ENCODE results near the gene TENT5C.

TENT5C gene

DNA sequence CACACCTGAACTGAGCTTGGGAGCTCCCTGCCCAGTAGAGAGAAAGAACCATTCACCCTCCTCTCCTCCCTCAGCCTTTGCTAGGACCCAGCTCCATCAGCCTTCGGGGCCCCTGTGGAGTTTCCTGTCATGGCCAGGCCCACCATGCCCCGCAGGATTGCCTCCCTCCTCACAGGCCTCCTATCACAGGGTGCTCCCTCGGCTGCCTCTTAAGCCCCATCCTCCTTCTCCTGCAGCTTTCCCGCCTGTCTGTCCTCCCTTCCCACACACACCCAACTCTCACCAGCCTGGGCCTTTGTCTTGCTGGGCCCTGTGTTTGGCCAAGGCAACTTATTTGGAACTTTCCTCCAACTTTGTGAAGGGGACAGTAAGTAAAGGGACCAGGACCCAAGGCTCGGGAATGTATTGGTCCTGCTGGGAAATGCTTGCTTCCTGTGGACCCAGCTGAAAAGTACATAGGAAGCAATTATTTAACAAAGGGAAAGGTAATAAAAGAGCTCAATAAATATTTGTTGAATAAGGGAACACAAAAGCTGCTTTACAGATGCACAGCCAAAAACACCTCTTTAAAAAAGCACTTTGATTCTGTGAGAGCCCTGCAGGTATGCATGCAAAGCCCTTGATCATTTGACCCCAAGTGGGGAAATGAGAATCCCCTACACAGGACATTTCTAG, 31.6 kb upstream of the TENT5C start:
- peaks cover 21% of the 10 kb centered on the region for H3K4me1 Mint-ChIP-seq

DNA sequence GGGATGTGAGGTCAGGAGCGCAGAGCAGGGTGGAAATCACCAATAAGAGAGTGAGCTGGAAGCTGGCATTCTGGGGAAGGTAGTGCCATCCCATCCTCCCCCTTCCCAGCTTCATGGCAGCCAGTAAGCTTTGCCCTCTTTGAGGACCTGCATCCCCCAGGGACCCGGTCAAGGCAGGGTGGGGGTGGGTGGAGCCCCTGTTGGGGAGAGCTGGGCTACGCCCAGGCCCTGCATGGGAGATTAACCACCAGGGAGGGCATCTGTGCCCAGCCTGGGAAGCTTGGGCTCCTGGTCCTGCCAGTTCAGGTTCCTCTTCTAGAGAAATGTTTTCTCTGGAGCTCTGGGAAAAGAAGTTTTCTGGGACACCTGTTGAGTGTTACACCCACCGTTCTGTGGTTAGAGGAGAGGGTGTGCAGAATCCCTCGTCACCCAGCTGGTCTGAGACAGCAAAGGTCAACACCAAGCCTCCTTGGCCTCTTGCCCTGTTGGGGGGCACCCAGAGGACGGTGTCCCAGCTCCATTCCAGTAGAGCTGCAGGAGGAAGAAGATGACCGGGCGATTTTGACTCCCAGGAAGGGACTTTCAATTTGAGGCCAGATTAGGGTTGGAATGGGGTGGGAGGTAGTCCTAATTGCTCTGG, 30.1 kb upstream of the TENT5C start:
- peaks cover 4% of the 10 kb centered on the region for H3K27me3 Mint-ChIP-seq (ENCODE audit: low read depth)
- no peak overlapping the region for H3K27ac Mint-ChIP-seq
- TF ChIP-seq, protein P1, sequence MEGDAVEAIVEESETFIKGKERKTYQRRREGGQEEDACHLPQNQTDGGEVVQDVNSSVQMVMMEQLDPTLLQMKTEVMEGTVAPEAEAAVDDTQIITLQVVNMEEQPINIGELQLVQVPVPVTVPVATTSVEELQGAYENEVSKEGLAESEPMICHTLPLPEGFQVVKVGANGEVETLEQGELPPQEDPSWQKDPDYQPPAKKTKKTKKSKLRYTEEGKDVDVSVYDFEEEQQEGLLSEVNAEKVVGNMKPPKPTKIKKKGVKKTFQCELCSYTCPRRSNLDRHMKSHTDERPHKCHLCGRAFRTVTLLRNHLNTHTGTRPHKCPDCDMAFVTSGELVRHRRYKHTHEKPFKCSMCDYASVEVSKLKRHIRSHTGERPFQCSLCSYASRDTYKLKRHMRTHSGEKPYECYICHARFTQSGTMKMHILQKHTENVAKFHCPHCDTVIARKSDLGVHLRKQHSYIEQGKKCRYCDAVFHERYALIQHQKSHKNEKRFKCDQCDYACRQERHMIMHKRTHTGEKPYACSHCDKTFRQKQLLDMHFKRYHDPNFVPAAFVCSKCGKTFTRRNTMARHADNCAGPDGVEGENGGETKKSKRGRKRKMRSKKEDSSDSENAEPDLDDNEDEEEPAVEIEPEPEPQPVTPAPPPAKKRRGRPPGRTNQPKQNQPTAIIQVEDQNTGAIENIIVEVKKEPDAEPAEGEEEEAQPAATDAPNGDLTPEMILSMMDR (IDR thresholded peaks at IDR 0.05; ENCODE audit: unreplicated experiment in 3 of 3): no peak
- no peaks in the 10 kb centered on the region for H3K36me3 Mint-ChIP-seq (ENCODE audit: low read depth)
- no peak overlapping the region for H3K4me3 Mint-ChIP-seq
- H3K9me3 Mint-ChIP-seq: no peaks in the 10 kb centered on the region
- H3K4me1 Mint-ChIP-seq: peaks cover 8% of the 10 kb centered on the region

More for the DNA sequence above, 31.6 kb upstream of the TENT5C start:
- Mint-ChIP-seq H3K27me3 (ENCODE audit: low read depth) (peaks cover 4% of the 10 kb centered on the region), H3K4me3 (no peak overlapping the region), H3K36me3 (ENCODE audit: low read depth) (no peaks in the 10 kb centered on the region), H3K9me3 (no peaks in the 10 kb centered on the region), H3K27ac (no peak overlapping the region)
- TF ChIP-seq, protein P1 (IDR thresholded peaks at IDR 0.05; ENCODE audit: unreplicated experiment in 3 of 3): no peak

DNA sequence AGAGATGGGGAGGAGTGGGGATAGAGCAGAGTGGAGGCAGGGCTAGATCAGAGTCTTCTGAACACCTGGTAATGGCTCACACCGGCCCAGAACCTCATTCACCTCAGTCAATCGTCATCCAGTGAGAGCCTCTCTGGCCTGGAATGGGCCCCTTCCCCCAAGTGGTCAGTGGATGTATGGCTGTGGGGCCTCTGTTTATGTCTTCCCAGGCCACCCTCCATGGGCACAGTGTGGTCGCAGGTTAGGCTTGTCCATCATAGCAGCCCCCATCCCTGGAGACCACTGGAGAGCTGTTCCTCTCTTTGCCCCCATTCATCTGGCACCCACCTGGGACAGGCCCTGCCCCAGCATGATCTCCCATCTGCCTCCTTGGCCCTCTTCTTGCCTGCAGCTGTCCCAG, 29.6 kb upstream of the TENT5C start:
- Mint-ChIP-seq H3K9me3 (no peaks in the 10 kb centered on the region), H3K27me3 (ENCODE audit: low read depth) (peaks cover 4% of the 10 kb centered on the region), H3K4me1 (peaks cover 8% of the 10 kb centered on the region), H3K36me3 (ENCODE audit: low read depth) (no peaks in the 10 kb centered on the region), H3K27ac (no peak overlapping the region), H3K4me3 (no peak overlapping the region)
- TF ChIP-seq, protein P1 (IDR thresholded peaks at IDR 0.05; ENCODE audit: unreplicated experiment in 3 of 3): no peak

DNA sequence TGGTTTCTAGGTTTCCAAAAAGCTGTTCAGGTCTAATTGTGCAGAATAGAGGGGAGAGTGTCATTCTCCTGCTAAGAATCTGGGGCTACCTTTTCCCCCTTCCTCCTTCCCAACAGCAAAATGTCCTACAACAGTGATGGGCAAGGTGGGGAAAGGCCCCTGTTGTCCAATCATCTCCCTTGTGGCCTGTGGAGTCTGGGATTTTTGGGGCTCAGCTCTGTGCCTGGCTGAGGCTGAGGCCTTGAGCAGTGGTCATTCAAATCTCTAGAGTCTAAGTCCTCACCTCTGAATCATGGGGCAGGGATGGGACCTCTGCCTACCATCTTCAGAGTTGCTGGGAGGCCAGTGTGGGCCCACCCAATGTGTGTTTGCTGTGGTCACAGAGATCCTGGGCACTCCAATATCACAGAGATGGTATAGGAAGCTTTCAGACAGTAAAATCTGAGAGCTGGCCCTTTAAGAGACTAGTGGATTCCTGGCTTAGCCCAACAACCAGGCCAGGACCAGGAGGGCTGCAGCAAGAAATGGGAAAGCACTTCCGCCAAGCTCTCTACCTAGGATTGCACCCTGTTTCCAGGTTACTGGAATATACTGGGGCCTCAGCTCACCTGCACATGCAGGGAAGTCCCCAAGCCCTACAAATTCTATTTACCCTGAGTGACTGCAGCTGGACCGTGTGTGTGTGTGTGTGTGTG, 28.5 kb upstream of the TENT5C start:
- Mint-ChIP-seq H3K9me3 (no peaks in the 10 kb centered on the region), H3K4me3 (no peak overlapping the region), H3K36me3 (ENCODE audit: low read depth) (no peaks in the 10 kb centered on the region), H3K27me3 (ENCODE audit: low read depth) (peaks cover 4% of the 10 kb centered on the region), H3K27ac (no peak overlapping the region), H3K4me1 (peaks cover 4% of the 10 kb centered on the region)
- TF ChIP-seq, protein P1 (IDR thresholded peaks at IDR 0.05; ENCODE audit: unreplicated experiment in 3 of 3): no peak

DNA sequence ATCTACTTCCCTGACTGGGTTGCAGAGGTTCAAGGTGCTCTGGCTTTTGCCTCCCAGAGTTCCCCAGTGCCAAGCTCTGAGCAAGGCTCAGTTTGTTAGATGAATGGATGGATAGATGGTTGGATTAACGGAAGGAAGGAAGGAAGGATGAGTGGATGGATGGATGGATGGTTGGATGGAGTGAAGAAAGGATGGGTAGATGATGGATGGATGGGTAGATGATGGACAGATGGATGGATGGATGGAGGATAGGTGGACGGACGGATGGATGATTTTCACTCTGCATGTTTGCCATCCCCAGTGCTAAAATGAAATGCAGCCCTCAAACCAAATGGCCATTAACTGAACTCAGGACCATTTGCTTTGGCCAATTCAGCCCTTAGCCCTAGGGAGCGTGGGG, 27.4 kb upstream of the TENT5C start:
- Mint-ChIP-seq H3K4me1 (peaks cover 4% of the 10 kb centered on the region), H3K27me3 (ENCODE audit: low read depth) (peaks cover 4% of the 10 kb centered on the region), H3K36me3 (ENCODE audit: low read depth) (no peaks in the 10 kb centered on the region), H3K9me3 (no peaks in the 10 kb centered on the region), H3K4me3 (no peak overlapping the region), H3K27ac (no peak overlapping the region)
- TF ChIP-seq, protein P1 (IDR thresholded peaks at IDR 0.05; ENCODE audit: unreplicated experiment in 3 of 3): no peak
